ENCODE results near the gene MAP3K6.

DNA sequence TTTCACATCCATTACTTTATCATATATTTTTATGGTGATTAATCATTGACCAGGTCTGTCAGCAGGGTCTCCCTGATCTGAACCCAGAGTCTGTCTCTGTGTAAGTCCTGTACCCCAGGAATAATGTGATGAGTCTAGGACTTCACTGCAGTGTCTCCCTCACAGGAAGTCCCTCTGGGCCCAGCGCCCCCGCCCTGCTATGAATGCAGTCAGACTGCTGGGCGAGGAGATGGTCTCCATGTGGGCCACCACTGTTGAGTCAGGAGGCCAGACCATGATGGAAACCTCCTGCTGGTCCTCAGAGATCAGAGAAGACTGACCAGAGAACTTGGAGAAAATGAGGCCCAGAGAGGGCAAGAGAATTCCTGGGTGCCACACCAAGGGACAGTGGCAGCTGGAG lies 35.3 kb downstream of the MAP3K6 start:
- TF ChIP-seq, protein P1, sequence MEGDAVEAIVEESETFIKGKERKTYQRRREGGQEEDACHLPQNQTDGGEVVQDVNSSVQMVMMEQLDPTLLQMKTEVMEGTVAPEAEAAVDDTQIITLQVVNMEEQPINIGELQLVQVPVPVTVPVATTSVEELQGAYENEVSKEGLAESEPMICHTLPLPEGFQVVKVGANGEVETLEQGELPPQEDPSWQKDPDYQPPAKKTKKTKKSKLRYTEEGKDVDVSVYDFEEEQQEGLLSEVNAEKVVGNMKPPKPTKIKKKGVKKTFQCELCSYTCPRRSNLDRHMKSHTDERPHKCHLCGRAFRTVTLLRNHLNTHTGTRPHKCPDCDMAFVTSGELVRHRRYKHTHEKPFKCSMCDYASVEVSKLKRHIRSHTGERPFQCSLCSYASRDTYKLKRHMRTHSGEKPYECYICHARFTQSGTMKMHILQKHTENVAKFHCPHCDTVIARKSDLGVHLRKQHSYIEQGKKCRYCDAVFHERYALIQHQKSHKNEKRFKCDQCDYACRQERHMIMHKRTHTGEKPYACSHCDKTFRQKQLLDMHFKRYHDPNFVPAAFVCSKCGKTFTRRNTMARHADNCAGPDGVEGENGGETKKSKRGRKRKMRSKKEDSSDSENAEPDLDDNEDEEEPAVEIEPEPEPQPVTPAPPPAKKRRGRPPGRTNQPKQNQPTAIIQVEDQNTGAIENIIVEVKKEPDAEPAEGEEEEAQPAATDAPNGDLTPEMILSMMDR (IDR thresholded peaks at IDR 0.05), result no peak
- TF ChIP-seq POLR2A (IDR thresholded peaks at IDR 0.05), result no peak

Data from lower leg skin (tissue), 3 donors.